GM18508 (cell line): Measurements from ENCODE around the gene SPATA17.
A peak's percentile ranks its signal among the peaks of the same experiment; 100 is the strongest.
"Not testable (repeated sequence)": the region's sequence is repeated elsewhere in the genome, so short reads cannot be mapped to it uniquely, and the experiment has no call there.

ENCODE experiments used
- ATAC-seq: cut with Tn5 transposase; IDR thresholded peaks from one replicate; pipeline ENCODE4 v1.9.1; 2021; ENCODE audit warnings: moderate number of reproducible peaks; ENCODE audit not compliant: insufficient read depth, unreplicated experiment

SPATA17 gene, protein sequence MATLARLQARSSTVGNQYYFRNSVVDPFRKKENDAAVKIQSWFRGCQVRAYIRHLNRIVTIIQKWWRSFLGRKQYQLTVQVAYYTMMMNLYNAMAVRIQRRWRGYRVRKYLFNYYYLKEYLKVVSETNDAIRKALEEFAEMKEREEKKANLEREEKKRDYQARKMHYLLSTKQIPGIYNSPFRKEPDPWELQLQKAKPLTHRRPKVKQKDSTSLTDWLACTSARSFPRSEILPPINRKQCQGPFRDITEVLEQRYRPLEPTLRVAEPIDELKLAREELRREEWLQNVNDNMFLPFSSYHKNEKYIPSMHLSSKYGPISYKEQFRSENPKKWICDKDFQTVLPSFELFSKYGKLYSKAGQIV

GRCh38 chr1:217630711-217631591 is at the start of gene SPATA17, which contains the start of gene GPATCH2:
SPATA17 (plus strand) TSS chr1:217631344; CDS start chr1:217631379, 35 bp downstream.
GPATCH2 (minus strand) TSS chr1:217631090; CDS start chr1:217630971, 119 bp downstream.
- peak; percentile 96 for ATAC-seq

GRCh38 chr1:217584286-217584811 is 46.8 kb upstream of the SPATA17 start:
- not testable (repeated sequence) for ATAC-seq

DNA sequence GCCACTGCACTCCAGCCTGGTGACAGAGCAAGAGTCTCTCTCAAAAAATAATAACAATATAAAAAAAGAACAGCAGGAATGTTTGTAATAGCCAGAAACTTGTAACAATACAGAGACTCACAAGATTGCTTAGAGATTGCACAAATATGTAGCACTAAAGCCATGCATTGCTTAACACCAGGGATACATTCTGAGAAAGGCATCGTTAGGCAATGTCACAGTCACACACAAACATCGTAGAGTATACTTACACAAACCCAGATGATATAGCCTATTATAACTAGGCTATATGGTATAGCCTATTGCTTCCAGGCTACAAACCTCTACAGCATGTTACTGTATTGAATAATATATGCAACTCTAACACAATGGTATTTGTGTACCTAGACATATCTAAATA is 45.6 kb upstream of the SPATA17 start:
- ATAC-seq, result no peak

GRCh38 chr1:217586586-217586985 is 44.6 kb upstream of the SPATA17 start:
- no peak for ATAC-seq

DNA sequence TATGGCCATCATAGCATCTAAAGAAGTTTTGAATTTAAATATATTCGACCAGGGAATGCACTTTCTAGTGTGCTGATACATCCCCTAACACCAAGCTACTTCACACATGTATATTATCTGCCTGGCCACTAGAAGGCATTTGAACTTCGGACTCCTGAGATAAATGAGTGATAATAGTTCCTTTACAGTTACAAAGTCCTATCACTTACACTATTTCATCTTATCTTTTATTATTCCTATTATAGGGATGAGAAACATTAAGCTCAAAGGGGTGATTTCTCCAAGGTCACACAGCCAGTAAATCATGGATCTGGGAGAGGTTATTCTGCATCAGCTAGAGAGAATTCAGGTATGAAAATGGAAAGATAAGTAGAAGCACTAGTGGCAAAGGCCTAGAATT is 40.5 kb upstream of the SPATA17 start:
- no peak for ATAC-seq

DNA sequence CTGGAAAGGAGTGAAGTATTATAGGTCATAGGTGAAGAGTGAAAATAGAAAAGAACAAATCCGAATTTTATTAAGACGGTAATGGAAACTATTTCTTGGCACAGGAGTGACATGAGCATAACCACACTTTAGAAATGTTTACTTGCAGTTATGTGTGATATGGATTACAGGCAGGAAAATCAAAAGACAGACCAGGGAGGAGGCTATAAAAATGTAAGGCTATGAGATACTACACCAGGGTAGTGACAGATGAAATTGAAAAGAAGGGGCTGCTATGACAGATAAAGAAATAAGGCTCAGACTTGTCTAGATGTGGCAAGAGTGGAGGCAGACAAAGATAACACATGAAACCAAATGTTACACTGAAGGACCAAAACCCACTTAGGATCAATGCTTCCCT is 32.0 kb upstream of the SPATA17 start:
- ATAC-seq, result no peak

DNA sequence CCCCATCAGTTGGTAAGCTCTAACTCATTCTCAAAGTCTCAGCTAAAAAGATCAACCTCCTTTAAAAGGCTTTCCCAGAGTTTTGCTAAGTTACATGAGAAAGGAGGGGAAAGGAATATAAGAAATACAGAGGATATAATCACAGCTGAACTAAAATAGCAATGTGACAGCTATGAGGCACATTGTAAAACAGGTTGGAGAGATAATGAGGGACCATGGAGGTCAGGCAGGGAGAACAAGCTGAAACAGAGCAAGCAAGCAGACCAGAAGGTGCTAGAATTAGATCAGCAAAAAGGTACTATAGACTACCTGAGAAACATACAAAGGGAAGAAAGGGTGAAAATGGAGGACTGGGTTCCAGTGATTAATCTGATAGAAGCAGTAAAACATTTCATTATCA is 28.8 kb upstream of the SPATA17 start:
- no peak for ATAC-seq

DNA sequence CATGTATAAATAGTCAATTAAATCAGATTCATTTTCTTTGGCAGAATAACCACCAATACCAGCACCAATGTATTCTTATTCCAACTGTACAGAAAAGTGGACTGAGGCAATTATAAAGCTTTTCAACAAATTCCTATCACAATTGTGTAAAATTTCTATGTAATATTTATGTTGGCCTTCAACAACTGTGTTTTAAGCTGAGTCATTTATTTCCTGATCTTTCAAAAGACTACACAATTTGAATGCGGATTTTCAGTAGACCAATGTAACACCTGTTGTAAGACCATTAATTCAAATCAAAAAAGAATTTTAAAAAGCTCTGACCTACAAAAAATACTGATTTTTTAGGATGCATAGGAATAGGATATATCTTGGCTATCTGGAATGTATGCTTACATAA is 25.8 kb upstream of the SPATA17 start:
- ATAC-seq, result no peak

DNA sequence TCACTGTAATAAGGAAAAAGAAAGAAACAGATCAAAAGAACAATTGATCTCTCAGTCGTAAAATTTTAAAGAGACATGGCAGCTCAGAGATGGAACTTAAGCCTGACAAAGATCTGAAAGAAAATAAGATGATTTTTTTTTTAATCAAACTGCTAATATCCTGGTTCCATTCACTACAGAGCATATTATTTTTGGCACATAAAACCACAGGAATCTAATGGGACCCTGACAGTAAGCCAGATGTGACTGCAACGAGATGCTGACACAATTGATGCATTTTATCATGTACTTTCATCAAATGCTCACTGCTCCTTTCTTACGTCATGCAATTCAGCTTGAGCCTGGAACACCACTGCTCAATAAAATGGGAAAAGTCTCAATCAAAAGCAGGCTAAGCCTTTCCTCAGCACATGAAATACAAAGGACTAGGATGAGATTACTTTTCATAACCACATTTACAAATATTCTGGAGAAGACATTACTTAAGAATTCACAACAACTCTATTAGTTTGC is 16.9 kb upstream of the SPATA17 start:
- ATAC-seq, result no peak

DNA sequence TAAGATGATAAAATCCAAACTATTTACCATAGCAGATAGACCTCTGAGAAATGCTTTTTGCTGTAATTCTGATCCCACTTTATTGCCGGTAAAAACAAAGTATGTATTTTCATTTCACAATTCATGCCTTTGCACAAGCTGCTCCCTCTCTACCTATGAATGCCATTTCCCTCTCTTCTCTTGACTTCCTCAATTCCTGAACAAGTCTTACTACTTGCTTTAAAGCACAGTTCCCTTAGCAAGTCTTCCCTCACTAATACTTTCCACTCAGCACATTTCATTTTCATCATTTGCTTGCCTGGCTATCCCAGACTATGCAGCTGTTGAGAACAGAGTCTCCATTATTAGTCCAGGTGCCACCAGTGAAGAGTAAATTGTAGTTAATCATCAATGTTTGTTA is 14.0 kb upstream of the SPATA17 start:
- no peak for ATAC-seq

DNA sequence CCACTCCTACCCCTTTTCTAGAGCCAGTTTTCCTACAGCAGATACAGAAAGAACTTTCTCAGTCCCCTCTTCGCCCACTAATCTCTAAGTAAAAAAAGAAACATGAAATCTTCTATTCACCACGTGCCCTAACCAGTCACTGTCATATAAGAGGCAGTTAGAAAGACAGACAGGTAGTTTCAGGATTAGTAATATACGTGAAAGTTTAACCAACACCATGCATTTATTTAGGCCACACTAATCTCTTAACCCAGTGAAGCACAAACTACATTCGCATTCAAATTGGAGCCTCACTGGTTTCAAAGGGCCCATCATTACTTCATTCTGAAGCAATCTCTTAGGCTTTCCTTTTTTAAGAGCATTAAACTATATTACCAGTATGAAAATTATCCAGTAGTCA is 10.3 kb upstream of the SPATA17 start:
- ATAC-seq, result peak; percentile 100

GRCh38 chr1:217622042-217622441 is 9.1 kb upstream of the SPATA17 start:
- no peak for ATAC-seq

DNA sequence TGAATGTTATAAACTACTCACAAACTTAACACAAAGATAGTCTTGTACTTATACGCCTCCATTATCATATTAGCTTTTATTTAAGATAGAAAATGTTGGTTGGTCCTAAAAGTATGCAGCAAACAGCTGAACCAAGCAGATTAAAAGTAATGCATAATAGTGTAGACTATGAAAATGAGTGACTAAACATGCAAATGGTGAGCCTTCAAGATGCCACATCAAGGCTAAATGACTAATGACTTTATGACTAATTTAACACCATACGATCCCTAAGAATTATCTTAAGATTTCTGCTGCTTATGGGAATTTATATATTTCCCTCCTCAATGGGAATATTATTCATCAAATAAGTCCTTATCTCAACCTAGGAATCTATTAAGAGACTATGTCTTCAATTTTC is 4.8 kb upstream of the SPATA17 start:
- ATAC-seq, result no peak

DNA sequence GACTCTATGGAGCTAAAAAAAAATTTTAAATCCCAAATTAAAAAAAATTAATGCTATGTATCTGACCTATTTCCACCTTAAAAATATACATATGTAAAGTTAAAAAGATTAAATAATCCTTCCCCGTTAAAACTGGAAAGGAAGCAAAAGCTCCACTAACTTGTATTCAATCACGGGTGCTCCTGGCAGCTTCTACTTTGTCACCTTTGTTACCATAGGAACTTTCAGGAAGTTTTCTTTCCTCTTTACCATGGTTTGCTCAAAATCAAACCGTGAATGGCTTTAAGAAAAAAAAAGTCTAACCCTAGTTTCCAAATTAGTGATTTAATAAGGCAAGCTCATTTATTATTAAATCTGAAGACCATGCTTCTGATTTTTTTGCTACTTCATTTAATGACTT is 3.7 kb upstream of the SPATA17 start:
- no peak for ATAC-seq

GRCh38 chr1:217642455-217642854 is 11.3 kb downstream of the SPATA17 start:
- no peak for ATAC-seq

DNA sequence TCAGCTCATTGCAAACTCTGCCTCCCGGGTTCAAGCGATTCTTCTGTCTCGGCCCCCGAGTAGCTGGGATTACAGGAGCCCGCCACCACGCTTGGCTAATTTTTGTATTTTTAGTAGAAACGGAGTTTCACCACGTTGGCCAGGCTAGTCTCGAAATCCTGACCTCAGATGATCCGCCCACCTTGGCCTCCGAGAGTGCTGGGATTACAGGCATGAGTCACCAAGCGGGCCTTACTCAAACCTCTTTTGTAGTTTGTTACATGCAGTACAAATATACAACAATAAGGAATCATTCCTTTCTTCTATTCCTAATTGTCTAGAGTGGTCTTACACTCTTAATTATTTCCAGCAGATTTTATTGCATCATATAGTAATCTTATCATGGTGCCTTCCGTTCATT is 16.6 kb downstream of the SPATA17 start:
- no peak for ATAC-seq

- ATAC-seq, result no peak
Measured at GRCh38 chr1:217650674-217651073, 19.5 kb downstream of the SPATA17 start.

- no peak for ATAC-seq
Measured at GRCh38 chr1:217660353-217661062, 29.4 kb downstream of the SPATA17 start.

- ATAC-seq, result no peak
Measured at GRCh38 chr1:217661407-217661806, 30.3 kb downstream of the SPATA17 start.

GRCh38 chr1:217668351-217668940 is 37.3 kb downstream of the SPATA17 start:
- ATAC-seq, result no peak
